ENCODE data around the gene CADPS2. TPM values are rescaled to one million over a fixed set of nuclear protein-coding genes. Genes with fewer than 3 reads are reported as not detected.

The CADPS2 gene
- total and polyA plus RNA-seq, 10 of the 15 experiments (the other 5 are each of a cell fraction or from before 2014, with no cell fraction given), result 0.05 to 7.5 (median 0.25) TPM

GRCh38 chr7:122629412-122629953, 256.8 kb downstream of the CADPS2 start (continued):
- no peak for TF ChIP-seq IRF3 (IDR thresholded peaks at IDR 0.05)
- no peak for TF ChIP-seq RAD21 (IDR thresholded peaks at IDR 0.05; ENCODE audit: insufficient read depth, low read depth, low read length)
- peak; percentile 95 for TF ChIP-seq RELB (IDR thresholded peaks at IDR 0.05; ENCODE audit: low read depth)
- TF ChIP-seq ELK1 (IDR thresholded peaks at IDR 0.05; ENCODE audit: low read depth, low read length), result no peak
- TF ChIP-seq NR2C2 (IDR thresholded peaks at IDR 0.05; ENCODE audit: borderline replicate concordance, control insufficient read depth, insufficient read length, low read depth), result no peak
- TF ChIP-seq BCL11A (IDR thresholded peaks at IDR 0.05; ENCODE audit: low read depth, low read length), result no peak
- TF ChIP-seq ATF2 (IDR thresholded peaks at IDR 0.05; ENCODE audit: low read length), result no peak
- TF ChIP-seq MYC (IDR thresholded peaks at IDR 0.05; ENCODE audit: insufficient read depth, insufficient read length, insufficient replicate concordance, low read length, severe bottlenecking), result no peak
- TF ChIP-seq SIN3A (IDR thresholded peaks at IDR 0.05; ENCODE audit: low read depth, low read length), result no peak
